Ishikawa (cell line): ENCODE data around the gene RAPGEF4.

Experiments used
- CEBPB ChIP-seq: IDR thresholded peaks from 2 replicates; pipeline ENCODE4 v1.6.1; 2012
- EGR1 ChIP-seq: IDR thresholded peaks from 2 replicates; pipeline ENCODE4 v1.6.1; 2012
- EP300 ChIP-seq: IDR thresholded peaks from 2 replicates; pipeline ENCODE4 v1.6.1; 2012; ENCODE audit warnings: borderline replicate concordance
- MAX ChIP-seq: IDR thresholded peaks from 2 replicates; pipeline ENCODE4 v1.6.1; 2012
- NFIC ChIP-seq: IDR thresholded peaks from 2 replicates; pipeline ENCODE4 v1.6.1; 2012
- RAD21 ChIP-seq: IDR thresholded peaks from 2 replicates; pipeline ENCODE4 v1.6.1; 2012; ENCODE audit warnings: low read depth
- REST ChIP-seq: IDR thresholded peaks from 2 replicates; pipeline ENCODE4 v1.6.1; 2012; ENCODE audit warnings: low read depth, mild to moderate bottlenecking
- TAF1 ChIP-seq: IDR thresholded peaks from 2 replicates; pipeline ENCODE4 v1.6.1; 2012; ENCODE audit warnings: low read depth, mild to moderate bottlenecking
- YY1 ChIP-seq: IDR thresholded peaks from 2 replicates; pipeline ENCODE4 v1.6.1; 2012; ENCODE audit warnings: low read depth

DNA sequence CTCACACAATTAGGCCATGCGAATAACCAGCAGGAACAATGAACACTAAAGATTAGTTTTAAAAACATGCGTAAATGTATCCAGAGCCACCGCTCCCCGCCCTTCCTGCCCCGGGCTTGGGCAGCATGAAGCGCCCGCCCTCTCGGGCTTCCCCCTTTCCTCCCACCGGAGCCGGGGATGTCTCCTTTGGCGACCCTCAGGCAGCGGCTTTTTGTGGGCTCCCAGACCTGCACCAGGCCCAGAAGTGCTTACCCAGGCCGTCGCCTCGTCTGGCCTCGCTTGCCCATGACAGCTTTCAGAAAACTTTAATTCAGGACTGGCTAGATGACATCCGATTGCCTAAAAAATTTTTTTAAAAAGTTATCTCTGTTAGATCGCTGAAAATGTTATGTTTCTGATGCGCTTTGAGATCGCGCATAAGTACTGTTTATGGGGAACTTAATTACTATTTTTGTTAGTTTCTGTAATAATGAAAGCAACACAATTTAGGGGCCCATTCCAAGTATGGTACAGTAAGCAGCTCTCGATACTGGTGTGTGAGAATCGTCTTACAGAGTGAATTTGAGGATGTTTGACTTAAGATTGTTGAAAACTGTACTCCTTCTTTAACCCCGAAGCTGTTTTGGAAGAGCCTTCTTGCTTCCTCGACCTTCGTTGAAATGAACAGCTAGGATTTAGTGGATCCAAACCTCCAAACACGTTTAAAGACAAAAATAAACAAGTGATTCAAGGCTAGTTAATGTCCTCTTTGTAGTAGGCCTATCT, 341.1 kb downstream of the RAPGEF4 start:
- TF ChIP-seq NFIC (no peak), MAX (no peak; the same call in 1 of the 2 replicates), RAD21 (no peak), CEBPB (no peak), EGR1 (no peak), EP300 (no peak), REST (no peak), YY1 (no peak), TAF1 (no peak)
